Kidney tubule cell (primary cell): ENCODE results near the gene B4GALT4.
"Not testable (repeated sequence)": the region's sequence is repeated elsewhere in the genome, so short reads cannot be mapped to it uniquely, and the experiment has no call there.

Source experiments
- DNase-seq: peaks from one replicate; pipeline ENCODE4 v3.0.0-alpha.2; 2018; ENCODE audit warnings: low spot score

B4GALT4 gene

DNA sequence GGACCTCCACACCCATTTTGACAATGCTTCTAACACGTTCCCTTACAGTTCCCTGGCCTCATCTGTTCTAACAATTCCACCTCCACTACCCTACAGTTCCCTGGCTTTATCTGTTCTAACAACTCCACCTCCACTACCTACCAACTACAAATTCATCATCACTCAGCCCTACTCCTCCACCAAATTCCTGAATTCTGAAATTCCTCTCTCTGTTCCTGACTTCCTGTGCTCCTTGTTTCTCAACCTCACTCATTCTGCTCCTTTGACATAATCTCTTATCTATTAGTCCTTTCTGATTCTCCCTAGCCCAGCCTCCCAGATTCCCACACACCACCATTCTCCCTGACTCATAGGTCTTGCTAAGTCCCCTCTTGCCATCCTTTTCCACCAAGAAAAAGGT lies 44.8 kb downstream of the B4GALT4 start:
- peak; percentile 79 for DNase-seq

DNA sequence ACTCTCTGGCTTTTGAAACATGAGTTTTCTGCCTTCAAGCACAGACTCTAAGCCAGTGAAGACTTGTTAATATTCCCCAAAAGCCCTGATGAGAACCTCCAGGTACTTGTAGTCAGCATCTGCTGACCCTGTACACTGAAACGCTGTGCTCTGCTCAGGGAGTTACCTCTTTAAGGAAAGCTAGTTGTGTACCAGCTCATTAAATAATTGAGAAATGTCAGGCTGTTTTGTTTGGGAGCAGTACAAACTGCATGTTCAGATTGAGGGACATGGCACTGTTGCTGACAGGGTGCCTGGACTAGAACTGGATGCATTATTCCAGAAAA lies 45.6 kb downstream of the B4GALT4 start:
- DNase-seq: no peak

DNA sequence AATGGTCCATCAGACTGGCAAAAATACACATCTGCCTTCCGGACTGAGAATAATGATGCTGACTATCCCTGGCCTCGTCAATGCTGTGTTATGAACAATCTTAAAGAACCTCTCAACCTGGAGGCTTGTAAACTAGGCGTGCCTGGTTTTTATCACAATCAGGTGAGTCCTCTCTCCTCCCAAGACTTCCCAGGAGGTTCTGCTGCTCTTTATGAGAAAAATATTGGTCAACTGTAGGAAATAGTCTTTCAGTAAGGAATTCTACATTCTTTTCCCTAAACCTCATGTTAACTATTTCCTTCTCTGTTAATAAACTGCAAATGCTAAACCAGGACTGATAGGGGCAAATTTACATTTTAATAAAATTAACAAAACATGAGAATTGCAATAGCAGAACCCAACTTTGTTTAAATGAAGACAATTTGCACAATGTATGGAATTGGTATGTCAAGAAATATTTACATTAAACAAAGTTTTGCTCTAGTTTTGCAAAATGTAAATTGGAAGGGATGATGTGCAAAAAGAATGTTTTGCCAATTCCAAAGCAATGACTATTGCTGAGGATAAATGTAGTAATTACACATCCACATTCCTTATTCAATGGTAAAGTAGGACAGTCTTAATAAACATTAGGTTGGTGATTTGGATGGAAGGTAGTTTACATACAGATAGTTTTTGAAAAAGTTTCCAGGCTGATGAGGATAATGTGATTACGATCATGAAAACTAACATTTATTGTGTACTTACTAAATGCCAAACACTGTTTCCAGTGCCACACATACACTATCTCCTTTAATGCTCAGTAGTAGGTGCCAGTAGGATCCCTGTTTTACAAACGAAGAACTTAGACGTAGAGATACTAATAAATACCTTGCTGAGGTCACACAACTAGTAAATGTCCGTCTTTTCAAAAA lies 46.2 kb downstream of the B4GALT4 start:
- DNase-seq: peak; percentile 86

DNA sequence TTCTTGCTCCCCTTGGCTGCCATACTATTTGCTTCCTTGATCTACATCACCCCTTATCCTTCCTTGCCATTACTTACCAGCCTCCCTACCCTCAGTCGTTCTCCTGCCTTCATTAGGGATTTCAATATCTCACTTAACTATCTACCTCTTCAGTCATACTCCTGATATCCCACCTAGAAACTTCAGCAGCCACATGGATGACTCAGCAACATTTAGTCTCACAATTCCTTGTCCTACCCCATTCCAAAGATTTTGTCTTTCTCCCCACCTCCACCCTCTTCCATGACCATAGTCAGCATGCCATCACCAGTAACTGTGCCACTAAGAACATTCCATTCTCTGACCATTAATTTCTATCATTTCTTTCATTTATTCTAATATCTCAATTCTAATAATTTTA lies 48.9 kb downstream of the B4GALT4 start:
- DNase-seq: peak; percentile 48

DNA sequence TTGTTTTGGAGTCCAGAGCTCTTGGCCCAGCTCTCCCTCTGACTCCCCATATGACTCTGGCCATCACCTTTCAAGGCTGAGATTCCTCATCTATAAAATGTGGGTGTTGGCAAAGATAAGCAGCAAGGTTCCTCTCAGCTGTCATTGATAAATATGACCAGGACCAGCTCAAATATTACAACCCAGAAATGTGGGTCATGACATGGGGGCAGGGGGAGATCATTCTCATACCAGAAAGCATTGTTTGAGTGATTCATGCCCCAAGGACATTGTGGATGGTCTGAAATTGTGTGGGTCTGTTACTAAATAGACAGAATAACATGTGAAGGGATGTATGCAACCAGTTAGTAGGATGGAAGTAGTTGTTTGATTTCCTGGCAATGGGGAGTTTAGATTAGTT lies 53.4 kb downstream of the B4GALT4 start:
- no peak for DNase-seq

DNA sequence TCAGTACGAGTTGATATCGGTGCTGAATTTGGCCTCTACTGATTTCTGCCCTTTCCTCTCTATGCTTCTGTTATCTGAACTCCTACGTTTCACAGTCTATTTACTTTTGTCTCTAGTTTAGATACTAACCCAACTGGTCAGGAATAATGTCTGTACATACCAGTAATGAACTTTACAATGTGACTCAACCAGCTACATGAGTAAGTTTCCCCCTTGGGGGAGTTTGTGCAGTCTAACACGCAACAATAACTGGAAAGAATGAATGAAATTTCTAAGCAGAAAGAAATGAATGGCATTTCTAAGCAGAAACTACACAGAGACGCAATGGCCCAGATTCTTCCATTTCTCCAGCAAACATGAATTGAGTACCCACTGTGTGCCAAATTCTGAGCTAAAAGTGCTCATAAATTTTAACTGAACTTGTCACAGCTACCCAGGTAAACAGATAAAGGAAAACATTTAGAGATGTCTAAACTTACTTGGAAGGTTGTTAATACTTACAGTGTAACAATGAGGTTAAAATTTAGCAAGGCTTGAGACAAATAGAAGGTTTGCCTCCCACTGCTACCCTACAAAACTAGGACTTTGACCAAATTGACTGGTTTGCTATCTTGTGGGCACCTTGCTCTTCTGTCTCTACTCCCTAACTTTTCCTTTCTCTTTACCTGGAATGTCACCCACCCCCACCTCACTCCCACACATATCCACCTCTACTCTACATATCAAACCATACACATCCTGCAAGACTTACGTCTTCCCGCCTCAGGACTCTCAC lies 55.7 kb downstream of the B4GALT4 start:
- DNase-seq: peak; percentile 95

DNA sequence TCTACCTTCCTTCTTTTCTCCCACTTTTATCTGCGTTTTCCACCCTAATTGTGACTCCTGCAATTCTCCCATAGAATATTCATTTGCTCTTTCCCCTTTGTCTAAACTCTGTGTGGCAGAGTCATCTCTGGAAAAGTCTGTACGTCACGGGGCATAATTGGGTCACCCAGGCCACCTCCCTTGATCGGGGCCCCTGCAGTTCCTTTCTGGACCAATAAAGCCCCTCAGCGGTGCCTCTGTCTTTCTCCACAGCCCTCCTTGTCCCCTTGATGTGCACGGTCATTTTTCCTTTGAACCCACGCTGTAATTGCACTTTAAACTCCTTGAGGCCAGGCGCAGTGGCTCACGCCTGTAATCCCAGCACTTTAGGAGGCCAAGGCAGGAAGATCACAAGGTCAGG lies 56.6 kb downstream of the B4GALT4 start:
- no peak for DNase-seq

DNA sequence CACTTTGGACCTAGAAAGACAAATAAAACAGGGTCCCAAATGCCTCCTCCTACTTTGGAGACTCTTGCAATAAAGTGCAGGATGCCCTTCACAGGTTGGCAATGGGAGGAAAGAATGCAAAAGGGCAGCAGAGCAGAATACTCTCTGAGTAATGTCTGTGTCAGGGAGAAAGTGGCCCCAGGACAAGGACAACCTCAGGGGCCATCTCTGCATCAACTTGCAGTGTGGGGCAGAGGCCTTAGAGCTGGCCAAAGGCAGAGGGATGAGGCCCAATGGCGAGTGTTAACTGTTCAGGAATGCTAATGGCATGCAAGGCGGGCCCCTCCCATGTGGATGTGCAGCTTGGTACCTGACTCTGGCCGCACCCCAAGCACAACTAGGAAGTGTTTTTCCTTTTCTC lies 58.9 kb downstream of the B4GALT4 start:
- peak; percentile 89 for DNase-seq

DNA sequence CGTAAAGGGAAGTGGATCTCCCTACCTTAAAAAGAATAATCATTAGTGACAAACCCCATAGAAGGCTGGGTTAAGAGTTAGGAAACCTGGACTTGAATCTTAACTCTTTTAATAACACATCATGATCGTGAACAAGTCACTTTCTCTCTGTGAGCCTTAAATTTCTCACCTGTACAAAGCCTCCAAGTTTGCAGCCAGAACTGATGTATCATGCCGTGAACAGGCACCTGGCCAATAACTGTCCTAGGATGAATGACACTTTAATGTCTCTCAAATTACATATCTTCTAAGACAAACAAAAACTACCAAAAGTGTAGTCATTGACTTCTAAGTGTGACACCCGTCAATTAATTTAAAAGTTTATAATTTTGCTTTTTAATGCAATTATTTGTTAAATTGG lies 63.4 kb downstream of the B4GALT4 start:
- no peak for DNase-seq

DNA sequence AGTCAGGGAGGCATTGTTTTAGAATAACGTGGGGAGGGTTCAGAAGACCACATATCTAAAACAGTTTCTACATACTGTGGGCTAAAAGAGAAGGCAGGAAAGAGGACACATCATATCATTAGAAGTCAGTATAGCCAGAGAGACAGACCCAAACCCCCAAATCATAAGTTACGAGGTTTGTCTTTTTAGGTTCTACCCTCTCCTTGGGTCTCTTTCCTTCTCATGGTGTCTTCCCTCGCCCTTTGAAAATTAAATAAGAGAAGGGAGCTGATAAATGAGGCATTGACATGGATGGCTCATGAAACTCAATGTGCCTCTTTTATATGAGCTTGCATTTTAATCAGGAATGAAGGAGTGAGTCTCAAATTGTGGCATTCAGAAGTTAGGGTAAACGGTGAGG lies 63.9 kb downstream of the B4GALT4 start:
- DNase-seq: no peak

DNA sequence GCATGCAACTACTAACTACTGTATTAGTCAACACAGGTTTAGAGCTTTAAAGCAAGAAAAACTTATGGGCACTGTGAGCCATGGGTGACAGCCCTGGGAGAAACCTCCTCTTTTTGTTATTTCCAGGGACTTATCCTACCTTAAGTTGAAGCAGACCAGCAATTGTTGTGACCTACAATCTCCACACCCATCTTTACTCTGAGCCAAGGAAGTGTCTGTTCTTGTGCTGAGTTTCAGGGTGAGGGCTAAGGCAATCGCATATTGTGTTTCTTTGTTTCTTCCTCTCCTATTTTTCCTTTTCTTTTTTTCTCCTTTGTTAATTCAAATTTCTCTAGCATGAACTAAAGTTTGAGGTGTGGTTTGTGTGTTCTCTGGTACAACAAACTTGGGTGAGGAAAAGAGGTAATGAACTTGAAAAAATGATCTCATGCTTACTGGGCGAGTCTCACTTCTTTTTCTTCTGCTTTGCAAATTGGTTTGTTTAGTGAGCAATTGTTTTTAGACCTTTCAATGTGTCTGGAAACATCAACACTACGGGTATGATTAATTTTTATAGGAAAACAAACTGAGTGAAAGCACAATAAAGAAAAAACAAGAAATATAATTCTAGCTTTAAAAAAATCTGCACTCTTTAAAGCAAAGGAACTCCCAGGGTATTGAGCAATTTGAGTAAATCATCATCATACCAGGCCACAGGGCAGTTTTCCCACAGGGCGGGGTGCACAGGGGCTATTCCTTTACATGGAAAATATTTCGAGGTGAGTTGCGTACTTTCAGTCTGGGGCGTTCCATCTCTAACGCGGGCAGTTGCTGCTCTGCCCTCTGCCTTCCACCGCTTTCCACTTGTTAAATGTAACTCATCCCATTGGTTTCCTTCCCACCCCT lies 64.6 kb downstream of the B4GALT4 start:
- DNase-seq: peak; percentile 71

DNA sequence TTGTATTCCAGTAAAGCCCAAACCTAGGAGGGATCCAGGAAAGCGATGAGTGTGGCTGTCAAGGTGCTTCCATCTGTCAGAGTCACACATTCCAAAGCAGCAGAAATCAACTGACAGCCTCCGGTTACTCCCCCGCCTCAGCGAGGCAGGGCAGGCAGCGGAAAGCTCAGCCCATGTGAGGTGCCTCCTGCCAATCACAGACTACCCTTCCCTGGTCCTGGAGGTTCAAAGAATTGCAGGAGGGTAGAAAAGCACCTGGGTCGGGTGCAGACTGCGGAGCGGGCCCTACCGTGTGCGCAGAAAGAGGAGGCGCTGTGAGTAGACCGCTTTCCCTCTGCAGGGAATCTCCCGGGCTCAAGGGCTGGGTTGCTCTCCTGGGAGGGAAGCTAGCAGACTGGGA lies 67.4 kb downstream of the B4GALT4 start, which contains the start of gene UPK1B:
Gene UPK1B (plus strand): TSS at position 274 of the 400 bp plus-strand sequence. CDS start 13,144 bp downstream, outside the sequence.
- DNase-seq: peak; percentile 86

DNA sequence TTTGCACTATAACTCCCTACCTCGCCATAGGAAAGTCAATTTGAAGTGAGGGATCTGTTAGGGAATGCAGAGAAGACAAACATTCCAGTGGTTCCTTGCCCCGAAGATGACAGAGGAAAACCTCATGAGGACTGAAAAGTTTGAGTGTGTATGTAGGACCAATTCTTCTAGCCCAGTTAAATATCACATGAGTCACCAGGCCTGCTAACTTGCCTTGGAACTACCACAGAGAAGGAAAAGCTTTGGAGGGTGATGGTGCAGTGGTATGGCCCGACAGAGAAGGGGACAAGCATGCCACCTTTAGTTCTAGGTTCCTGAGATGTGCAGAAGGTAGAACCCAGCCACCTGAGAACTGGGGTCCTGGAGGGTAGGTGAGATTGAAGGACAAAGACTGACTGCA lies 69.9 kb downstream of the B4GALT4 start:
- DNase-seq: no peak

DNA sequence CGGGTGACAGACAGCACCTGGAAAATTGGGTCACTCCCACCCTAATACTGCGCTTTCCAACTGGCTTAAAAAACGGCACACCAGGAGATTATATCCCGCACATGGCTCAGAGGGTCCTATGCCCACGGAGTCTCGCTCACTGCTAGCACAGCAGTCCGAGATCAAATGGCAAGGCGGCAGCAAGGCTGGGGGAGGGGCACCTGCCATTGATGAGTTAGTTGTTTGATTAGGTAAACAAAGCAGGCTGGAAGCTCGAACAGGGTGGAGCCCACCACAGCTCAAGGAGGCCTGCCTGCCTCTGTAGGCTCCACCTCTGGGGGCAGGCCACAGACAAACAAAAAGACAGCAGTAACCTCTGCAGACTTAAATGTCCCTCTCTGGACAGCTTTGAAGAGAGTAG lies 75.9 kb downstream of the B4GALT4 start:
- DNase-seq: not testable (repeated sequence)
